SKM-1 (cell line): ENCODE results near the gene EIF3C.
"Not testable (repeated sequence)": the region's sequence is repeated elsewhere in the genome, so short reads cannot be mapped to it uniquely, and the experiment has no call there.

Experiments used
- DNase-seq: peaks from one replicate; lab custom pipeline; 2025; ENCODE audit not compliant: unreplicated experiment; lab: John Stamatoyannopoulos, UW

The EIF3C gene, protein sequence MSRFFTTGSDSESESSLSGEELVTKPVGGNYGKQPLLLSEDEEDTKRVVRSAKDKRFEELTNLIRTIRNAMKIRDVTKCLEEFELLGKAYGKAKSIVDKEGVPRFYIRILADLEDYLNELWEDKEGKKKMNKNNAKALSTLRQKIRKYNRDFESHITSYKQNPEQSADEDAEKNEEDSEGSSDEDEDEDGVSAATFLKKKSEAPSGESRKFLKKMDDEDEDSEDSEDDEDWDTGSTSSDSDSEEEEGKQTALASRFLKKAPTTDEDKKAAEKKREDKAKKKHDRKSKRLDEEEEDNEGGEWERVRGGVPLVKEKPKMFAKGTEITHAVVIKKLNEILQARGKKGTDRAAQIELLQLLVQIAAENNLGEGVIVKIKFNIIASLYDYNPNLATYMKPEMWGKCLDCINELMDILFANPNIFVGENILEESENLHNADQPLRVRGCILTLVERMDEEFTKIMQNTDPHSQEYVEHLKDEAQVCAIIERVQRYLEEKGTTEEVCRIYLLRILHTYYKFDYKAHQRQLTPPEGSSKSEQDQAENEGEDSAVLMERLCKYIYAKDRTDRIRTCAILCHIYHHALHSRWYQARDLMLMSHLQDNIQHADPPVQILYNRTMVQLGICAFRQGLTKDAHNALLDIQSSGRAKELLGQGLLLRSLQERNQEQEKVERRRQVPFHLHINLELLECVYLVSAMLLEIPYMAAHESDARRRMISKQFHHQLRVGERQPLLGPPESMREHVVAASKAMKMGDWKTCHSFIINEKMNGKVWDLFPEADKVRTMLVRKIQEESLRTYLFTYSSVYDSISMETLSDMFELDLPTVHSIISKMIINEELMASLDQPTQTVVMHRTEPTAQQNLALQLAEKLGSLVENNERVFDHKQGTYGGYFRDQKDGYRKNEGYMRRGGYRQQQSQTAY

DNA sequence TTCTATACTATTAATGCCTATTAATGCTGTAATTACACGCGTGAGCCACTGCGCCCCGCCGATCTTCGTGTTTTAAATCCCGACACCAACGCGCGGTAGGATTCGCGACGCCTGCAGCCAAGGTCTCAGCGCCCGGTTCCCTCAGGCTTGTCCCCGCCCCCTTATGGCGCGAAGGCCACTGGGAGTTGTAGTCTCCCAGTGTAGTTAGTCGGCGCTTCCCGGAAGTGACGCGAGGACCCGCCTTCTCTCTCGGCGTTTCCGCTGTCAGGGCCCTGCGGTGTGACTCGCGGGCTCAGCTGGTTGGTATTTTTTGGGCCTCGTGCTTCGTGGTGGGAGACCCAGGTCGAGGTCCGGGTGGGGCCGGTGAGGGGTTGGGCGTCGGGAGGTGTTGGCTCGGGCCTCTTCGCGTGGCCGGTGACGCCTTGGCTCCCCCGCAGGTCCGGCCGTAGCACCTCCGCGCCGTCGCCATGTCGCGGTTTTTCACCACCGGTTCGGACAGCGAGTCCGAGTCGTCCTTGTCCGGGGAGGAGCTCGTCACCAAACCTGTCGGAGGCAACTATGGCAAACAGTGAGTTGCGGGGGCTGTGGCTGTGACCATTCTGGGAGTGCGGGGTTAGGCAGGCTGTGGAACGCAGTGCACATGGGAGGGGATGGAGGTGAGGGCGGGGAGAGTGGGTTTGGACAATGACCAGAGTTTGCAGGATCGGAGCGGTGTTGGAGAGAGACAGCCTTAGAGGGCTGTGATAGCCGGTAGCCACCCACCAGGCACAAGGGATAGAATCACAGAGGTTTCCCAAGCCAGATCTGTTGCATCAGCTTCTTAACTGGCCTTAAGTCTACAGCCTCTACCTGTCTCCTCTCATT lies at the start of gene EIF3C:
Gene EIF3C, plus strand, starts transcription at position 245 of the 864 bp plus-strand sequence. Its CDS starts 223 bp downstream, at position 468.
- not testable (repeated sequence) for DNase-seq

DNA sequence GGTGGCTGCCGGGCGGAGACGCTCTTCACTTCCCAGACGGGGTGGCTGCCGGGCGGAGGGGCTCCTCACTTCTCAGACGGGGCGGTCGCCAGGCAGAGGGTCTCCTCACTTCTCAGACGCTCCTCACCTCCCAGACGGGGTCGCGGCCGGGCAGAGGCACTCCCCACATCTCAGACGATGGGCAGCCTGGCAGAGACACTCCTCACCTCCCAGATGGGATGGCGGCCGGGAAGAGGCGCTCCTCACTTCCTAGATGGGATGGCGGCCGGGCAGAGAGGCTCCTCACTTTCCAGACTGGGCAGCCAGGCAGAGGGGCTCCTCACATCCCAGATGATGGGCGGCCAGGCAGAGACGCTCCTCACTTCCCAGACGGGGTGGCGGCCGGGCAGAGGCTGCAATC lies 45.0 kb upstream of the EIF3C start:
- DNase-seq = not testable (repeated sequence)

DNA sequence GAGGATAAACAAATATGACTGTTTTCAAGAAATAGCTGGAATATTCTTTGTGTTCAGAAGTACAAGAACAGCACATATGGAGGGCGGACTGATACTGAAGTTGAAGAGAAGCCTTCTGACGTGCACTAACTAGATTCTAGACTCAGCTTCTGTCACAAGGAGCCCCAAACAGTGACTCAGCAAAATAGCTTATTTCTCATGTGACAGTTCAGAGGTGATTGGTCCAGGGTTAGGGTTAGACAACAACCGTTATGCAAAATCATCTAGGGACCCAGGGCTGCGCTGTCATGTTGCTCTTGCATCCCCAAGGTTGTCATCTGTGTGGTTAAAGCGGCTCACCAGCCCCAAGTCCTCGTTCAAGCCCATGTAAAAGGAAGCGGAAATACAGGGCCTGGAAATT lies 43.8 kb upstream of the EIF3C start:
- DNase-seq = not testable (repeated sequence)

DNA sequence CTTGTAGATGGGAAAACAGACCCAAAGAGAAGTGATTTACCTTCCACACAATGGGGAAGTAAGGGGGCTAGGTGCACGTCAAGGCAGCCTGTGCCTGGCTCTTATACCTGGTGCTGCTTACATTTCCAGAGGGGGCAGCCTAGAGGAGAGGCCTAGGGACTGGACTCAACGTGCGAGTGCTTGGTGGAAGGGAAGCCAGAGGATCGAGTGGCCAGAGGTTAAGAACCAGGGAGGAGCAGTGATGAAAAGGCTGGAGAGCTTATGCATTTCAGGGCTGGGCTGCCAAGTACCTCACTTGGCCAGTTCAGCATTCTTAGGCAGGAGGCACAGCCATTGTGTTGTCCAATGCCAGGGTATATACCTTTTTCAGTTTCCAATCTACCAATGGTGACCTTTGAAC lies 43.1 kb upstream of the EIF3C start:
- DNase-seq = not testable (repeated sequence)

DNA sequence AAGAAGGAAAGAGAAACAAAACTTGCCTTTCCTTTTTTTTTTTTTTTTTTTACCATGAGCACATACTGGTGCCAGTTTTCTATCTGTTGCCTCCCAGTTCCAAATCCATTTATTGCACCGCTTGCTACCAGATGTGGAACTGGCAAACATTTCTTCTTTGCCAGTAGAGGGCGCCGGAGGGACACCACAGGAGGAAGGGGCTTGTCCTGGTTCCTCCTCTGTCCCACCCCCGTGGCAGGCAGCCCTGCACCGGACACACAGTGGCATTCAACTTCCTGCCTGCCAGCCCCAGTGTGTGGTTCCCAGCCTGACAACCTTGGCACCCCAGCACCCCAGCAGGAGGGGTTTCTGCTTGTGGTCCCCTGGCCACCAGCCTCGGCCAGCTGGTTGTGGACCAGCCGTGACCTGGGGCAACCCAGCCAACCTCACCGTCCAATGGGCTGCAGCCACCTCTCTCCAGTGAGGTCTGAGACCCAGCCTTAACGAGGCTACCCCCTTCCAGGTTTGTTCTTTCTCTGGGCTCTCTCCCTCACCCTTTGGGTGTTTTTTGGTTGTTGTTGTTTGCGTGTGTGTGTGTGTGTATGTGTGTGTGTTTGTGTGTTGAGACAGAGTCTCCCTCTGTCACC lies 22.8 kb upstream of the EIF3C start:
- DNase-seq = not testable (repeated sequence)

DNA sequence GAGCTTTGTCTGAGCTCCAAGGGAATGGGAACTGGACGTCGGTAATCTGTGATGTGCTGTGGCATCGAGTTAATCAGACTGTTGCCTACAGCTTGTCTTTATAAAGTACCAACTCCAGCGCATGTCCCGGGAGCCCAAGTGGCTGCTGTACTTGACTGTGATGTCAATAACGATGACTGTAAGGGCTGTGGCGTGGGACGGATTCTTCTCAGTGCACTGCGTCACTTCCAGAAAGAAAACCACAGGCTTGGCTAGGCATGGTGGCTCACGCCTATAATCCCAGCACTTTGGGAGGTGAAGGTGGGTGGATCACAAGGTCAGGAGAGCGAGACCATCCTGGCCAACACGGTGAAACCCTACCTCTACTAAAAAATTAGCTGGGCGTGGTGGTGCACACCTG lies 21.8 kb upstream of the EIF3C start:
- DNase-seq = not testable (repeated sequence)

DNA sequence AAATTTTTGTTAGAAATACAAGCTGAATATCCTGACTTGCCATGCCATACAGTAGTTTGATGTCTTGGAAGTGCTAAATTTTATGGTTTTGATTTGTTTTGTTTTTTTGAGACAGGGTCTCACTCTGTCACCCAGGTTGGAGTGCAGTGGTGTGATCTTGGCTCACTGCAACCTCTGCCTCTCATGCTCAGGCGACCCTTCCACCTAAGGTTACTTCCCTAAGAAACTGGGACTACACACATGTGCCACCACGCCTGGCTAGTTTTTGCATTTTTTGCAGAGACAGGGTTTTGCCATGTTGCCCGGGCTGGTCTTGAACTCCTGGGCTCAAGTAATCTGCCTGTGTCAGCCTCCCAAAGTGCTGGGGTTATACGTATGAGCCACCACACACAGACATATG lies 19.5 kb upstream of the EIF3C start:
- not testable (repeated sequence) for DNase-seq

DNA sequence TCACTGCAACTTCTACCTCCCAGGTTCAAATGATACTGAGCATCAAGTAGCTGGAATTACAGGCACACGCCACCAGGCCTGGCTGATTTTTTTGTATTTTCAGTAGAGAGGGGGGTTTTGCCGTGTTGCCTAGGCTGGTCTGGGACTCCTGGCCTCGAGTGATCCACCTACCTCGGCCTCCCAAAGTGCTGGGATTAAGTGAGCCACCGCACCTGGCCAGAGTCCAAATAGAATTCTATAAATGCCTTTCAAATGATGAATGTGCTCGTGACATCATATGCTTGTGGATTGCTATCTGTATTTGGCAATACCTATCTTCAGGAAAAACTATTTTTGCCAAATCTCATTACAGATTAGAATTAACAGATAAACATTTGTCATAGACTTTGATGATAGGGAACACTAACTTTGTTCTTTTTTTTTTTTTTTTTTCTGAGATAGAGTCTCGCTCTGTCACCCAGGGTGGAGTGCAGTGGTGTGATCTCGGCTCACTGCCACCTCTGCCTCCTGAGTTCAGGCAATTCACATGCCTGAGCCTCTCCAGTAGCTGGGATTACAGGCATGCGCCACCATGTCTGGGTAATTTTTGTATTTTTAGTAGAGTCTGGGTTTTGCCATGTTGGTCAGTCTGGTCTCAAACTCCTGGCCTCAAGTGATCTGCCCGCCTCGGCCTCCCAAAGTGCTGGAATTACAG lies 17.9 kb upstream of the EIF3C start:
- DNase-seq = not testable (repeated sequence)

DNA sequence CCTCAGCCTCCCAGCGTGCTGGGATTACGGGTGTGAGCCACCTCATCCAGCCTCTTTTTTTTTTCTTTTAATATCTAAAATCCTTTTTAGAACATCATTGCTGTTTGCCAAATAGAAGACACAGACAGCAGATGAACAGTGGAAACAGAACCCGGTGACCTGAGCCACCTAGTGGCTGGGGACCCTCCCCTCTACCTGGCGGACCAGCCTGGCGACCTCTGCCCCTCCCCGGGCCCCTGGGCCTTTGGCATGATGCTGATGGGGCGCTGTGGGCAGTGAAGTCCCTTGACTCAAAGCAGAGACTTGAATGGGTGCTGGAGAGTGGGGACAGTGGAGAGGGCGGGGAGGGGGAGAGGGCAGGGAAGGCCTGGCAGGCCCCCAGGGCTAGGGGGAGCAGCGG lies 11.5 kb upstream of the EIF3C start:
- not testable (repeated sequence) for DNase-seq

DNA sequence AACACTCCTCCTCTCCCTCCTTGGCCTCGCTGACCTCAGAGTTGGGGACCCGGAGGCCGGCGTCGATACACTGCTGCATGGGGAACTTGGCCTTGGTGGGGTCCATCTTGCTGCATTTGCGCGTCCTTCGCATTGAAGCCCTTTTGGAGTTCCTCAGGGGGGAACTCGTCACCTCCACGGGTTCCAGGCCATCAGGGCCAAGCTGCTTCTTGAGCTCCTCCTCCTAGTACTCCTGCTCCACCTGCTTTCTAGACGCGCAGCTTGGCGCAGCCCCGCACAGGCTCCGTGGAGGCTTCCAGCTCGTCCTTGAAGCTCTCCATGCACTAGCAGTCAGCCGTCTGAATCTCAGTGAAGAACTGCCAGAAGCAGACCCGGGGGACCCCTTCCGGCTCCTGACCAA lies 10.9 kb upstream of the EIF3C start:
- not testable (repeated sequence) for DNase-seq

DNA sequence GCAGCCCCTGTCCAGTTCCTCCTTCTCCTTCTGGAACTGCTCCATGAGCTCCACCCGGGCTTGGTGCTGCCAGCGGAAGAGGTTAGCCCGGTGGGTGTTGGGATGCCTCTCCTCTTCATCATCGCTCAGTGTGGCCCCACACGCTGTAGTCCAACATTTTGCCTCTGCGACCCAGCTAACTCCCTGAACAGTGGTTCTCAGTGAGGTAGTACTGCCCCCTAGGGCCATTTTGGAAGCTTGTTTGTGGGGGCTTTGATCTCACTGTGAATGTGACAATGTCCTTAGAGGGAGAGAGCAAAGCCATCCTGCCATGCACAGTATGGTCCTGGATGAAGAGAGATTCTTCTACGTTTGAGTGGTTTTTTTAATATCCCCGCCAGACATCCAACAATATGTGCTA lies 9.9 kb upstream of the EIF3C start:
- not testable (repeated sequence) for DNase-seq

DNA sequence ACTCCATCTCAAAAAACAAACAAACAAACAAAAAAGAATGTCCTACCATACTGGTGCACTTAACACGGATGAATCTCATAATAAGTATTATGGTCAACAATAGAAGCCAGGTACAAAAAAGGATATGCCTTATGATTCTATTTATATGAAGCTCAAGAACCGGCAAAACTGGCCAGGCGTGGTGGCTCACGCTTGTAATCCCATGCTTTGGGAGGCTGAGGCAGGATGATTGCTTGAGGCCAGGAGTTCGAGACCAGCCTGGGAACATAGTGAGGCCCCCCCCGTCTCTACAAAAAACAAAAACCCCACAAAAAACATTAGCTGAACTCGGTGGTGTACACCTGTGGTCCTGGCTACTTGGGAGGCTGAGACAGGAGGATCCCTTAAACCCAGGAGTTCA lies 7.0 kb upstream of the EIF3C start:
- not testable (repeated sequence) for DNase-seq

DNA sequence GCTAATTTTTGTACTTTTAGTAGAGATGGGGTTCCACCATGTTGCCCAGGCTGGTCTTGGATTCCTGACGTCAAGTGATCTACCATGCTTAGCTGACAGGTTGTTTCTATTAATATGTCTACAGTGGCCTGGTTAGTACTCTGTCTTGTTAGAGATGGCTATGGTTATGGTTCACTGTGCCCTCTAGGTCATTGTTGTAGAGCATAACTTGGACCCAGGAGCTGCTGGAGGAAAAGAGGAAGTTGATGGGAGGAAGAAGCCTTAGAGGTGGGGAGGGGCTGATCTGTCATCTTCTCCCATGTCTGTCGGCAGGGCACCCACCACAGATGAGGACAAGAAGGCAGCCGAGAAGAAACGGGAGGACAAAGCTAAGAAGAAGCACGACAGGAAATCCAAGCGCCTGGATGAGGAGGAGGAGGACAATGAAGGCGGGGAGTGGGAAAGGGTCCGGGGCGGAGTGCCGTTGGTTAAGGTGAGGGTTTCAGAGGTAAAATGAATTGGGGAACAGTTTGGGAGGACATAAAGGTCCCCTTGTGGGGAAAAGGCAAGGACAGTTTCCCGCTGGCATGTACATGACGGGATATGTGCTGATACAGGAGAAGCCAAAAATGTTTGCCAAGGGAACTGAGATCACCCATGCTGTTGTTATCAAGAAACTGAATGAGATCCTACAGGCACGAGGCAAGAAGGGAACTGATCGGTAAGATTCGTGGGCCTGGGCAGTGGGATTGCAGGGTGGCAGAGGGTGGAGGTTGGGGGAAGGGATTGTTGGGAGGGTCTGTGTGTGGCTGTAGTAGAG lies 11.8 kb downstream of the EIF3C start:
- DNase-seq = not testable (repeated sequence)

DNA sequence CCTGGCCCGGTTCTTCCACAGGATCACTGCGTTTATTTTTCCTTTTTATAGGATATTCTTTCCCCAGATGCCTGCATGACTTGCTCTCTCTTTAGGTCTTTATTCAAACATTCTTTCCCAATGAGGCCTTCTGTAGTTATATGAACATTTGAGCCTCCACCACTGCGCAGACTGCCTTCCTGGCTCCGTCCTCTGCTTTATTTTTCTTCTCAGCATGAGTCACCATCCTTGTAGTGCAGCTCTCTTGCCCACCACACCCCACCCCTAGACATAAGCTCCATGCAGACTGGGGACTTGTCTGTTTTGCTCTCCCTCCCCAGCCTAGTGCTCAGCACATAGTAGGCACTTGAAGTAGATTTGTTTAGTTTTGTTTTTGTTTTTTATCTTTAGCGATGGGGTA lies 20.0 kb downstream of the EIF3C start:
- DNase-seq = not testable (repeated sequence)

DNA sequence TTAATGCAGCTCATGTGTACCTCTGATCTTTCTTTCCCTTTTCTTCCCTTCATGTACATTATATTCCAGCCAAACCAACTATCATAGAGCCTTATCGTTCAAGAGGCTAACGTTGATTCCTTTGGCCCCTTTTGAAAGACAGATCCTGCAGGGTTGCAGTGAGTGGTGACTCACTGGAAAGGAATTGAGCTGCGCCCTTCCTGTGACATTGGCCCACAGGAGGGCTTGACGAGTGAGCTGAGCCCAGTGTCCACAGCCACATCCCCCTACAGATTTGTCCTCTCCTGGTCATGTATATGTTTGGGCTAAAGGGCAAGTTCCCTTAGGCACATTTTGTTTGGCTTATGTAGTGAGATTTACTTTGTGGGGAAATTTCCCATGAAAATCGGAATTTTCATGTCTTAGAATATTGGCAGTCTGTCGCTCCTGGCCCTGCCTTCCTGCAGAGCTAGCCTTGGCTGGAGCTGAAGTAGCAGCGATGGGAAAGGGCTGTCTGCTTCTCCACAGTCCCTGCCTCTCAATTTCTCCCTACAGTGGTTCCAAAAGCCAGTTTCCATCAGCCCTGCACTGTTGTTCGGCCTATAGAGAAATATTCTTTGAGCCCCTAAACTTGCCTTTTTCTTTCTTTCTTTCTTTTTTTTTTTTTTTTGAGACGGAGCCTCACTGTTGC lies 21.3 kb downstream of the EIF3C start:
- not testable (repeated sequence) for DNase-seq

DNA sequence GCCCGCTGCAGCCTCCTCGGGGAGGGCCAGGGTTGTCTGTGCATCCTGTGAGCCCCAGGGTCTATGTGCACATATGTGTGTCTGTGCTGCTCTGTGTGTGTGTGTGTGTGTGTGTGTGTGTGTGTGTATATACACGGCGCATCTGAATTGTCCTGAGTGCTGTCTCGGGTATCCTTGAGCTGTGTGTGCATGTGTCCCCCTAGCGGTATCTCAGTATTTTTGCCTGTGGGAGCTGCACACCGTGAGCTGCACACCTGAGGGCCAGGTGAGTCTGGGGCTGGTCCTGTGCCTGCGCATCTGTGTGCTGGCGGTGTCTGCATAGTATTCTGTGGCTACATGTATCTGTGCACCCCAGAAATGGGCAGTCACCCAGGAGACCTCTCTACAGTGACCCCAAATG lies 28.5 kb downstream of the EIF3C start:
- DNase-seq = not testable (repeated sequence)

DNA sequence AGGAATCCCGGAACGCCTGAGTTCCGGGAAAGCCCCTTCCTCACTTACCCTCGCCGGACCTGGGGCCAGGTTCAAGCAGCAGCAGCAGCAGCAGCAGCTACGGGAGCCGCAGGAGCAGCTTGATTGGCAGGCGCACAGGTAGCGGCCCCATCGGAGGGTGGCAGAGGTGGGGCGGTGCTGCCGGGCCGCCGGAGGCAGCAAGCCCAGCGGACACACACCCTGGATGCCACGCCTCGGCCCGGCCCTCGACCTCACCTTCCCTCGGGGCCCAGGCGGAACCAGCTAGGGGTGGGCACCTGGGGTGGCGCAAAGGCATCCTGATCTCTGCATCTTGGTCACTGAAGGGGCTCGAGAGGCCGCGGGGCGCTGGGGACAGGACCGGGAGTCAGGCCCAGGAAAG lies 29.4 kb downstream of the EIF3C start:
- DNase-seq = not testable (repeated sequence)

DNA sequence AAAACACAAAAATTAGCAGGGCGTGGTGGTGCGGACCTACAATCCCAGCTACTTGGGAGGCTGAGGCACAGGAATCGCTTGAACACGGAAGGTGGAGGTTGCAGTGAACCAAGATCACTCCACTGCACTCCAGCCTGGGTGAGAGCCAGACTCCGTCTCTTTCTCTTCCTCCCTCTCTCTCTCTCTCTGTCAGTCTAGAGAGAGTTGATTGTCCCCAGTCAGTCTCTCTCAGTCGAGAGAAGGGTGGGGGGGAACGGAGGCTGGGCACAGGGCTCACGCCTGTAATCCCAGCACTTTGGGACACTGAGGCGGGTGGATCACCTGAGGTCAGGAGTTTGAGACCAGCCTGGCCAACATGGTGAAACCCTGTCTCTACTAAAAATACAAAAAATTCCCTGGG lies 30.0 kb downstream of the EIF3C start:
- DNase-seq = not testable (repeated sequence)
